B cell (primary cell): Measurements from ENCODE around the gene SLC6A5.

ENCODE experiments used
- CTCF ChIP-seq: fragments of 200-600 bp; IDR thresholded peaks from one replicate; pipeline ENCODE4 v1.8.0; 2022; ENCODE audit warnings: antibody characterized with exemption, mild to moderate bottlenecking
- EZH2 ChIP-seq: IDR thresholded peaks from 2 replicates; pipeline ENCODE4 v1.6.1; 2012; ENCODE audit warnings: borderline replicate concordance, low read depth, mild to moderate bottlenecking, moderate library complexity, low read length; ENCODE audit not compliant: insufficient read depth, poor library complexity, severe bottlenecking

- TF ChIP-seq CTCF, result no peak
- no peak for TF ChIP-seq EZH2
Measured at GRCh38 chr11:20631519-20632168, 32.2 kb downstream of the SLC6A5 start.
